Measurements from ENCODE around the gene C3orf85.

C3orf85 gene

DNA sequence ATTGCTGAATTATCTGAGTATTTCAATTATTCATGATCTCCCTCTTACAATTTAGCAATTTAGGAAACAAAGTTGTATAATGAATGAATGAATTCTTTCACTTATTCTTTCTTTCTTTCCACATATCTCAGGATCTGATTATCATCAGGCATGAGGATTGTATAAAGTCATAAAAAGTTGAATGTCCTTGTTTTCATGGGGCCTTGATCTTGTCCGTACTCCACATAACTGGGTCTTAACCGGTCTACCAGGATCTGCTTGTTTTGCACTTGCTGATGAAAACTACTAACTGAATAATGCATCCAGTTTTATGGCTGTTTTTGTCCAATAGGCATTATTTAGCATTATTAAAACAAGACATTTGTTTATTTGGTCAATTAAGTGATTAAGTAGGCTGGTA lies 12.6 kb downstream of the C3orf85 start:
- no peak for DNase-seq (ENCODE audit: low read depth in 4 of 4, low spot score in 1 of 4)

DNA sequence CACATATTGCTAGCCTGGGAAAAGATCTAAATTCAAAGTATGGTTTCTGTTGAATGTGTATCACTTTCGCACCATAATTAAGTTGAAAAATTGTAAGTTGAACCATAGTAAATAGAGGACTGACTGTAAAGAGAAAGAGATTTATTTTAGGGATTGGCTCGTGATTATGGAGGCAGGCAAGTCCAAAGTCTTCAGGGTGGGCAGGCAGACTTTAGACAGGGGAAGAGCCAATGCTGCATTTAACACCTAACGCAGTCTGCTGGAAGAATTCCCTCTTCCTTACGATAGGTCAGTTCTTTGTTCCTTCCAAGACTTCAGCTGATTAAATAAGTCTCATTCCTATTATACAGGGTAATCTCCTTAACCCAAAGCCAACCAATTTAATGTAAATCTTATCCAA lies 15.8 kb downstream of the C3orf85 start:
- DNase-seq (ENCODE audit: low read depth in 4 of 4, low spot score in 1 of 4): no peak

DNA sequence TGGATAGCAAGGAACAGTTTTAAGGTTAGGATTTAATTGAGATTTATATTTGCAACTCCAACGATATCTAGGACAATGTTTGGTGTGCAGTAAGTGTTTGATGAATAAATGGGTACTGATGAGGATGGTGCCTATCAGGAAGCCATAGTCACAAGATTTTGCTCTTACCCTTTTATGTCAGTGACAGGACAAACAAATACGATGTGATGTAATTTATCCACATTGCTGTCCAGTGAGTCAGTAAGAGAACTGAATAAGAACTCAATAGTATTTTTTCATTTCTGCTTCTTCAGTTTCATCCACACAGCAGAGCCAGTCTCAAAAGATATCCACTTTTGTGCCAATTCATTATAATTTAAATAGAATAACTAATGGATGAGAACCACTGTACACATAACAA lies 18.5 kb downstream of the C3orf85 start:
- no peak for DNase-seq (ENCODE audit: low read depth in 4 of 4, low spot score in 1 of 4)

DNA sequence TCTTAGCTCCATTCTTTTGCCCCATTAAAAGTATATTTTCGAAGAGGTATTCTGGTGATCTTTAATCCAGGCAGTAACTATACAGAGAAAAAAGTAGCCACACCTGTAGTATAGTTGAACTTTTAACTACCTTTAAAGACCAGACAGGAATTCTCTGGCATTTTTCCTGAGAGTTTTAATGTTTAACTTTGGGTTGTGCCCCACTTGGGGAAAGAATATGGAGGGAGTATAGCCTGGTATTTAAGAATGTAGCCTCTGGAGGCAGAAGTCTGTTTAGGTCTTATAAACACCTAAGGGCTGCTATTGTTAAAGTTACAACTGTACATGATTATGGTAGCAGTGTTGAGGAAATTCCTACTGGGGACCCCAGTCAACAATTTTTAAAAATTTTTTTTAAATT lies 19.3 kb downstream of the C3orf85 start:
- DNase-seq (ENCODE audit: low read depth in 4 of 4, low spot score in 1 of 4): no peak

DNA sequence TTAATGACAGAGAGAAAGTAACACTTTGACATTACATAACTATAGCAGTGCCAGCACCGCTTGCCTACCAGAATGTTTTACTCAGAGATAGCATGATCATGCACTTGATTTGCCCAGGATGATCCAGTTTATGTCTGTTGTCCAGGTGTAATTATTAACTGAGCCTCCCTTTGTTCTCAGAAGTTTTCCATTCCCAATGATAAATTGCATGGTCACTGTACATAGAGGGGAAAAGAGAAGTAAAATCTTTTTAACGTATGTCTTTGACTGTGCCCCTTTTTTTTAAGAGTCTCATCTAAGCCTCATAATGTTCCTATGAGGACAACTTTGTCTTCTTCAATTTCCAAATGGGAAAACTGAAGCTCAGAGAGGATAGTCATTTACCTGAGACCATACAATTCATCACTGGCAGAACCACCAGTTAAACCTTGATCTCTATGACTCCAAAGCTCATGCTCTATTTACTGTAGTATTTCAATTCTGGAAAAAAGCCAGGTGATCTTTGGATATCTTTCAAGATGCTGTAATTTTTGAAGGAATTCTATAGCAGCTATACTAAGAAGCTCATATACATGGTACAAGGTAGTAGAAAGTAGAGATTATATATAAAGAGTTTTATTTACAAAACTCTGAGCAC lies 25.1 kb downstream of the C3orf85 start:
- no peak for DNase-seq (ENCODE audit: low read depth in 4 of 4, low spot score in 1 of 4)

DNA sequence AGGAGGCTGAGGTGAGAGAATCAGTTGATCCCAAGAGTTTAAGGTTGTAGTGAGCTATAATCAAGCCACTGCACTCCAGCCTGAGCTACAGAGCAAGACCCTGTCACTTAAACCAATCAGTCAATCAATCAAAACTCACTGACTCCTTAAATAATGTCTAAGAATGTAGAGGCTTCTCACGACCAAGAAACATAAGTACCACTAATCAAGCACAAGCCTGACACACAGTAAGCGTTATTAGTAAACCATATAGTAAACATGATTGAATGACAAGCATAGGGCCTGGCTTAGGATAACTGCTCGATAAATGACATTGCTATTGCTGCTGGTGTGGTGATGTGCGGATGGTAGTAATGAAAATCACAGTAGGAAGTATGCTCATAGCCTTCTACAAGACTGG lies 29.4 kb downstream of the C3orf85 start:
- no peak for DNase-seq (ENCODE audit: low read depth in 4 of 4, low spot score in 1 of 4)

DNA sequence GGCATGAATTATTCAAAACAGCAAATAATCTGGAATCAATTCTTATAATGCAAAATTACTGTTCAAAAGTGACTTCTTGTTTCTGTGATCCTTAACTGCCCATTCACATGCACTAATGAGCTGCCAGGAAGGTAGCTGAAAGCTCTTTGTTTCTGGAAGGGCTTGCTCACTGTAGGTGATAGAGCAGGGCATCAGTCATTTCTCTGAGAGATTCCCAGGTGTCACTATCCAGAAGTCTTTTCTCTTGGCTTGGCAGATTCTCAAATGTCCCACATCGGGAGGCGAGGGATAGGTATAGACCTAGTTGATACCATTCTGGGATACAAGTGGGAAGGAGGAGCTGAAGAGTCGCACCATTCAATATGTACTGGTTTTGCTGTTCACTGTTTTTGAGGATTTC lies 35.0 kb downstream of the C3orf85 start:
- DNase-seq (ENCODE audit: low read depth in 4 of 4, low spot score in 1 of 4): no peak

DNA sequence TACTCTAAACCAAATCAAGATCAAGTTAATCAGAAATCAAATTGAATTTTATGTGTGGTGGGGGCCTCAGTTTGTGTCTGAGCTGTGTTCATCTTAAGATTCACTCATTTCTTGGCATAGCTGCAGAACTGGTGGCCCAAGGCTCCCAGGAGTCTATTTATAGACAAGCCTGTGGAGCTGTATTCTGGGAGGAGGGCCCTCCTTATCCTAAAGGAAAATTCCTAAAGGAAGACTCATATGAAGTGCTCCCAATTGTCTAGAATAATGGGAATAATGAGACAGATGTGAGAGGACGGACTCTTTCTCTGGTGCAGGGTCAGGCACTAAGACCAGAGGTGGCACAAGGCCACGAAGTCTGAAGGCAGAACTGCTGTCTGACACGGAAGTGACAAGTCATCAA lies 38.9 kb downstream of the C3orf85 start:
- DNase-seq (ENCODE audit: low read depth in 4 of 4, low spot score in 1 of 4): no peak

DNA sequence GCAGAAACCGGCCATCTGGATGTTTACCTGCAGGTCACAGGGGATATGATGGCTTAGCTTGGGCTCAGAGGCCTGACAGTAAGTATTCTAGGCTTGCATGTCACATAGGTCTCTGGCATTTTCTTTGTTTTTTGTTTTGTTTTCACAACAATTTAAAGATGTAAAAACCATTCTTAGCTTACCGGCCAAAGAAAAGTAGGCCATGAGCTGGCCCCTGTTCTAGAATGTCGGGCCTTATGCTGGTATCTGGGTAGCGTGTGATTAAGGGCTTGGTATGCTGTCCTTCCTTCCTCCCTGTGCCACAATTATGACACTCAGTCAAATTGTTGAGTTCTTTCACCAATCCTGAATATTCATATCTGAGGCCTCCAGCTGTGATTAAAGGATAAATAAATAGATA lies 40.2 kb downstream of the C3orf85 start:
- DNase-seq (ENCODE audit: low read depth in 4 of 4, low spot score in 1 of 4): no peak

DNA sequence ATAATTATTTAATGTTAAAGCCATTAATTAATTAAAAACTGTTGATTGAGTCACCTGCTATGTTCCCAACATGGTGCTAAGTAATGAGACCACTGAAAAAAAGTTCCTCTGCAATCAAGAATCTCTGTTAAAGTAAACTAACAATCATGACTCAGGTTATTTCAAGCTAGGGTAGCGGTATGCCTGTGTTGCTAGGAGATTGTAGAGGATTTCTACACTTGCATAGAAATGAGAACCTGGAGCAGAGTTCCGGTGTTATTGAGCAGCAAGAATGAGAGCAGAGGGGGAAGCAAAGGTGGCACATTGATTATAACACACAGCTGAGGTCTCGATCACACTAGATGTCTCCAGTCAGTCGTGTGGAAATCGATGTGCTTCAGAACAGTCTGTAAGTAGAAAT lies 41.4 kb downstream of the C3orf85 start:
- DNase-seq (ENCODE audit: low read depth in 4 of 4, low spot score in 1 of 4): no peak

DNA sequence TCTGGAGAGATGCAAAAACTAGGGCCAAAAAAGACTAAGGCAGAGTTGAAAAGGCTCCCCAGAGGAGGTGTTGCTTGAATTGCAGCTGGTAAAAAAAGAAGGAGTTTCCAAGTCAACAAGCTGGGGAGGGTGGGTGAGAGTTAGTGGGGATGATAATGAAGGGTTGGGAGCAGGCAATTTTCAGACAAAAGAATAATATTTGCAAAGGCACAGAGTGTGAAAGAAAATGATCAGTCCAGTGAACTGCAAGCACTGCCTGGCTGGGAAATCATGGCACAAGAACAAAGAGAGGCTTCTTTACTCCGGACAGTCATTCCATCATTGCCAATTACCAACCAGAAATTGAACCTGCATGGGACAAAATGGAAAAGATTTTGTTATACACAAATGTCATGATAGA lies 42.2 kb downstream of the C3orf85 start:
- no peak for DNase-seq (ENCODE audit: low read depth in 4 of 4, low spot score in 1 of 4)

DNA sequence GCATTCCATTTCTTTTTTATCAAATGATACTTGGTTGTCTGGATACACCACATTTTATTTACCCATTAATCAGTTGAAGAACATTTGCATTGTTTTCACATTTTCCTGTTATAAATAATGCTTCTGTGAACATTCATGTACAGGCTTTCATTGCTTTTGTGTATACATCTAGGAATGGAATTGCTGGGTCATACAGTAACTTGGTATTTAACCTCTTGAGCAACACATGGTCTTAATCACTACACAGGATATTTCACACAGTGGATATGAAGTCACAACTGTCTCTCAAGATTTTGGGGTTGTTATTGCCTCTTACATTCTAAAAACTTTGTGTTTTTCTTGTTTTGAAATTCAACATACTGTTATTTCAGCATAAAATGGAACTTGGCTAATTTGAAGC lies 48.2 kb downstream of the C3orf85 start:
- no peak for DNase-seq (ENCODE audit: low read depth in 4 of 4, low spot score in 1 of 4)

DNA sequence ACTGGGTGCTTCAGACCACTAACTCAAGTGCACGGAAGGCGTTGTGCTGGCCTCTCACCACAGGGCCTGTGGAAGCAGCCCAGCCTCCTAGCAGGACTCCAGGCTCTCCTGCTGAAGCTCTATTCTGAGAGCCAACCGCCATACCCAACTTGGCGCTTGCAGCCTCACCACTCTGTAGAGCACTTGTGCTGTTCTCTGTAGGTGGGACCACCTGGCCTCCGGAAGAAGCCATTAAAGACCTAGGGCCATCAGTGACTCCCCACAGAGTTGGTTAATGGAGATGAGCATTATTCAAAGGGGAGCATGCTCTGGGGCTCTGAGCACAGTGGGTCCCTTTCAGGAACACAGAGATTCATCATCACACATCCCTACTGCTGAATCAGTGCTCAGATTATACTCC lies 50.9 kb downstream of the C3orf85 start:
- no peak for DNase-seq (ENCODE audit: low read depth in 4 of 4, low spot score in 1 of 4)

DNA sequence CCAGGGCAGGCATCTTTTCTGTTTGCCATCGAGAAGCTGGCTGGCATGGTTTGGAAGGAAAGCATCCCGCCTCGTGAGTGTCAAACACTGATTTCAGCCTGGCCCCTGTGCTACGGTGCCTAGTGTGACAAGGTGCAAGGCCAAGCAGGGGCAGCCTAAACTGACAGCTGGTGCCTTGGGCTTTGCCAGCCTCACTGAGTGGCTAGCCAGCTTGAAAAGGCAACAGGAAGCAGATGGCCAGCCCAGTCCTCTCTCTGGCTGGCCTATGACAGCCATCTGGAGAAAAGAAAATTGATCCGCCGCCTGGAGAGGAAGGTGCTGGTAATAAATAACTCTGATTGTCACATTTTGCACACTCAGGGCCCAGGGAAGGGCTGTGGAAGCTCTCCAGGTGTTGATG lies 52.2 kb downstream of the C3orf85 start:
- DNase-seq (ENCODE audit: low read depth in 4 of 4, low spot score in 1 of 4): no peak

DNA sequence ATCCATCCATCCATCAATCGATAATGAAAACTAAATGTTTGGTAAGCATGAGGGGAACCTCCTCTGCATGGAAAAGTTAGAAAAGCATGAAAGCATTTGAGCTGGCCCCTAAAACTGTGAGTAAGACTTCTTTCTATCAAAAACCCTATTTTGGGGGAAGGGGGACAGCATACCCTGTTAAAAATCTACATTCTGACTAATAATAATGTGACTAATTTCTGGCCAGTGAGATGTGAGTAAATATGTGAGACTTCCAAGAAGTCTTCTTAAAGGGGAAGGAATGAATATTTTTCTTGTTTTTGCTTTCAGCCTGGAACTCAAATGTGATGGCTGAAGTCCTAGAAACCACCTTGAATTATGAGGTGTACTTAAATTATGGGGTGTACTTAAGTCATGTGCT lies 54.9 kb downstream of the C3orf85 start:
- DNase-seq (ENCODE audit: low read depth in 4 of 4, low spot score in 1 of 4): no peak

DNA sequence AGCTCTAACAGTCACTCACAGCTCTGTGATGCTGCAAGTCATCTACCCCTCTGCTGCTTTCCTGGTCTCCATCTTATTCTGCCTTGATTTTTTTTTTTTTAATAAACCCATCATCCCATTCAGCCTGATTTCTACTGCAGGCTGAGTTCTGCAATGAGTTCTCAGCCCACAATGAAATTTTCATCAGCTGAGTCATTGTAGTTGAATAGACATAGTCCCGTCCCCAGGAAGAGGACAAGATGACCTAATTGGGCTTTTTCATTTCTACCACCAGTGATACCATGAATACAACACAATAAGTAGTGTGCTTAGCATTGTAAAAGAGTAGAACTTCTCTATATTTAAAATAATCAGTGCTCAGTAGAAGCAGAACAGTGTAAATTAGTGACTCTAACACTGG lies 59.3 kb downstream of the C3orf85 start:
- DNase-seq (ENCODE audit: low read depth in 4 of 4, low spot score in 1 of 4): no peak

Measured in stimulated activated CD4-positive, alpha-beta T cell treated with anti-CD3 and anti-CD28 coated beads, Interleukin-1b, Interleukin-23, amount 100 ng/mL, for 24 hours (primary cell).